ENCODE measurements around the gene DUSP8.
"Not testable (repeated sequence)": the region's sequence is repeated elsewhere in the genome, so short reads cannot be mapped to it uniquely, and the experiment has no call there.

Gene DUSP8

GRCh38 chr11:1589191-1589963 is 17.3 kb upstream of the DUSP8 start:
- DNase-seq, result not testable (repeated sequence)

GRCh38 chr11:1586699-1587098 is 14.6 kb upstream of the DUSP8 start:
- DNase-seq, result no peak

GRCh38 chr11:1584661-1585370 is 12.7 kb upstream of the DUSP8 start, which contains the start of gene KRTAP5-1:
Gene KRTAP5-1 (minus strand): TSS chr11:1585283. CDS start chr11:1585249, 34 bp downstream.
- not testable (repeated sequence) for DNase-seq

GRCh38 chr11:1582909-1583308 is 10.8 kb upstream of the DUSP8 start:
- not testable (repeated sequence) for DNase-seq

- no peak for DNase-seq
Observed at GRCh38 chr11:1581976-1582375, 9.9 kb upstream of the DUSP8 start.

- DNase-seq, result no peak
Observed at GRCh38 chr11:1576825-1577224, 4.8 kb upstream of the DUSP8 start.

DNA sequence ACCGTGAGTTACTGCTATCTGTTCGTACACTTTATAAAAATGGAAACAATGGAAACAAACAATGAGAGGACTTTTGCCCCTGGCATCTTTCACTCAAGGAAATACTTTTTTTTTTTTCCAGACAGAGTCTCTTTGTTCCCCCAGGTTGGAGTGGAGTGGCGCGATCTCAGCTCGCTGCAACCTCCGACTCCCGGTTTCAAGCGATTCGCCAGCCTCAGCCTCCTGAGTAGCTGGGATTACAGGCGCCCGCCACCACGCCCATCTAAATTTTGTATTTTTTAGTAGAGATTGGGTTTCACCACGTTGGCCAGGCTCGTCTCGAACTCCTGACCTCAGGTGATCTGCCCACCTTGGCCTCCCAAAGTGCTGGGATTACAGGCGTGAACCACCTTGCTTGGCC is 3.7 kb upstream of the DUSP8 start:
- DNase-seq, result not testable (repeated sequence)

GRCh38 chr11:1574933-1575242 is 2.8 kb upstream of the DUSP8 start:
- no peak for DNase-seq

- DNase-seq, result peak; percentile 80
Observed at GRCh38 chr11:1574238-1574932, 2.3 kb upstream of the DUSP8 start.

GRCh38 chr11:1573903-1574237 is 1.8 kb upstream of the DUSP8 start:
- DNase-seq, result peak; percentile 80

- peak; percentile 20 for DNase-seq
Observed at GRCh38 chr11:1573077-1573902, 1.2 kb upstream of the DUSP8 start.

DNA sequence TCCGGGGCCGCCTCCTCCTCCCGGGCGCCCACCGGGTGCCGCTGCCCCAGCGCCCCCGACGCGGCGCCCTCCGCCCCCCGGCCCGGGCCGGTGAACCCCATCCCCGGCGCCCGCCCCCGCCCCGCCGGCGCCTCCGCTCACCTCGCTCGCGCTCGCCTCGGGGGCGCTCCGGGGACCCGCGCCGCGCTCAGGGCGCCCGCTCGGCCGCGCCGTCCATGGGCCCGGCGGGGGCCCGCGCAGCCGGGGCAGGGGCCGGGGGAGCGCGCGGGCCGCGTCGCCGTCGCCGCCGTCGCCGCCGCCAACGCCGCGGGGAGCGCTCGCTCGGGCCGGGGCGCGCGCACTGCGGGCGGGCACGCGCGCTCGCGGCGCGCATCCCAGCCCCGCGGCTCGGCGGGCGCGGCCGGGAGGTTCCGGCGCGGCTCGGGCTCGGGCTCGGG is 293 bp downstream of the DUSP8 start:
- no peak for DNase-seq

DNA sequence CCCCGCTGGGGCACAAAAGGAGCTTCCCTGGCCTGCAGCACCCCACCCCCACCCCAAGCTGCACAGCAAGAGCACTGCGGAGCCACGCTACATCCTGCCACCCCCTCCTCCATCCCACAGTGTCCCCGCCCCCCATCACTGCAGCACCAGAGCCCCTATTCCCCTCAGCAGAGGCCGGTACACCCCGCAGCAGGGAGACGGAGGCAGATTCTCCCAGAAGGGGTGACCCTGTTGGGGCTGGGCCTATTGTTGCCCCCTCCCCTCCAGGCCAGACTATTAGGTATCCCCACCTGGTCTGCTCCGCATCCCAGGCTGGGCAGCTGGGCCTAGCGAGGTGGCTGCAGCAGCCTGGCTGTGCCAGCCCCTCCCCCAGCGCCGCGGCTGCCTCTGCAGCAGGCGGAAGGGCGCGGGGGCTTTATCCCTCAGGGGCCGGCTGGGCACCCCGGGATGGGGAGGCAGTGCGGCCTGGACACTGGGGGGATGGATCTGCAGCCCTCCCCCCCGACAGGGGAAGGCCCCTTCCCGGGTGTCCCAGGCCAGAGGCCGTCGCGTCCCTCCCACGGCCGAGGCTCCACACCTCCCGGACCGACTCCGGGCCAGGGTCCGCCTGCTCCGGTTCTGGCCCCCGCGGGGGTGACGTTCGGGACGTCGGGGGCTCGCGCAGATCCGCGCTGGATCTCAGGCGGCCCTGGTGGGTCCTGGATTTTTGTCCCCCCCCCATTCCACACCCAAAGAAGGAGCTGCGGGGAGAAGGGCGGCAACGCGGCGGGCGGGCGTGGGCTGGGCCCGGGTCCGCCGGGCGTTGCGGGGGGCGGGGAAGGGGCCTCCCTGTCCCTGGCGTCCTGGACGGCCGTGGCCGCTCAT is 943 bp downstream of the DUSP8 start:
- peak; percentile 3 for DNase-seq

GRCh38 chr11:1570531-1570895 is 1.6 kb downstream of the DUSP8 start:
- DNase-seq, result no peak

DNA sequence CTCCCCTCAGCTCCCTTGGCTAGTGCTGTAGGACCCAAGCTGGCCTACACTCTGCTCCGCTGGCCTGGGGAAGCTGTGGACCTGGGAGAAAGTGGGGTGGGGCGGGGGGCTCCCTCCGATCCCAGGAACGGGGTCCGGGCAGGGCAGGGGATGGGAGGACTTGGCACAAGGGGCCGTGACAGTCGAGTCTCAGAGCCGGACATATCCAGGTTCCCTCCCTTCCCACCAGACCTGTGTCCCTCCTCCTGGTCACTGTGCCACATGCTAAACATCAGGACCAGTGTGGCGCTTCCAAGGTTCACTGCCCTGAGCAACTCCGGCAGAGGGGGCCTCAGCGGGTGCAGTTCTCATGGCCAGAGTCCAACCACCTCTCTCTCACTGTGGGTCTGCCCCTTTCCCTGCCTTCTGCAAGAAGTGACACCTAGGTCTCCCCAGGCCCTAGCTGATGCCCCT is 2.0 kb downstream of the DUSP8 start:
- no peak for DNase-seq

- no peak for DNase-seq
Observed at GRCh38 chr11:1569251-1569780, 2.8 kb downstream of the DUSP8 start.

GRCh38 chr11:1568441-1568911 is 3.6 kb downstream of the DUSP8 start:
- no peak for DNase-seq

DNA sequence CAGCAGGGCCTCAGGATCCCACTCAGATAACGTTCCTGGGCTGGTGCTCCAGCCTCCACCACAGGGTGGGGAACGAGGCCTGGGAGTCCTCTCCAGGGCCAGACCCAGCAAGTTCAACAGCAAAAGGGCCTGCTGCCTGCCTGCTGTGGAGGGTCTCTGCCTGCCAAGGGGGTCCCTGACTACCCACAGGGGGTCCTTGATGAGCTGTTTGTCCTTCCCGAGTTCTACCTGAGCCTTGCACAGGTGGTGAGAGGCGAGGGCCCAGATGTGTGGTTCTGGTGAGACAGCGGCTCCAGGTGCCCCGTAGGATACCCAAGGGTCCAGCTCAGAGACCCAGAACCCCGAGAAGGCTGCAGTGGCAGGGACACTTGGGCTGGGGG is 4.4 kb downstream of the DUSP8 start:
- no peak for DNase-seq

DNA sequence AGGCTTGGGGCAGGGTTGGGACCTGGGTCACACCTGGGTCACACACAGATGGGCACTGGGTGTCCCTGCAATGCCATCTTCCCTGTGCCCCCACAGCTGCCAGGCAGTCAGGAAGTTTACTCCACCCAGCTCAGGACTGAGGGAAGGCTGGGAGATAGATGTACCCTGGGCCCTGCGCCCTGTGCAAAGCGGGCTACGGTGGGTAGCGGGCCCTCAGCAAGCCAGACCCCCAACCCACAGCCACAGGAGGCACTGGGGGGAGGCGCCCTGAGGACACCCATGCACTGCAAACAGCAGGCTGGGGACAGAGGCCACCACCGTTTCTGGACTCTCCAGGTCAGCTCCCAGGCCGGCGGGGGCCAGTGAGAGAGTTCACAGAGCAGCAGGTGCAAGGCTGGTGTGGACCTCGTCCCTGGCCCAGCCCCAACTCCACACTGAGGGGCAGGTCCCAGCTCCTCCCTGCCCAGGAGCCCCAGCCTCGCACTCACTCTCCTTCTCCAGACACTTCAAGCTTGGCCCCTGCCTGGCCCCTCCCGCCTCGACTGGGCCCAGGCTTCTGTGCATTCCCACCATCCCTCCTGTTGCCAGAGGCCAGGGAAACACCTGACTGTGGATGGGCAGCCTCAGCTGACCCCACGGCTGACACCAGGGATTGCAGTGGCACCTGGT is 4.9 kb downstream of the DUSP8 start:
- no peak for DNase-seq

DNA sequence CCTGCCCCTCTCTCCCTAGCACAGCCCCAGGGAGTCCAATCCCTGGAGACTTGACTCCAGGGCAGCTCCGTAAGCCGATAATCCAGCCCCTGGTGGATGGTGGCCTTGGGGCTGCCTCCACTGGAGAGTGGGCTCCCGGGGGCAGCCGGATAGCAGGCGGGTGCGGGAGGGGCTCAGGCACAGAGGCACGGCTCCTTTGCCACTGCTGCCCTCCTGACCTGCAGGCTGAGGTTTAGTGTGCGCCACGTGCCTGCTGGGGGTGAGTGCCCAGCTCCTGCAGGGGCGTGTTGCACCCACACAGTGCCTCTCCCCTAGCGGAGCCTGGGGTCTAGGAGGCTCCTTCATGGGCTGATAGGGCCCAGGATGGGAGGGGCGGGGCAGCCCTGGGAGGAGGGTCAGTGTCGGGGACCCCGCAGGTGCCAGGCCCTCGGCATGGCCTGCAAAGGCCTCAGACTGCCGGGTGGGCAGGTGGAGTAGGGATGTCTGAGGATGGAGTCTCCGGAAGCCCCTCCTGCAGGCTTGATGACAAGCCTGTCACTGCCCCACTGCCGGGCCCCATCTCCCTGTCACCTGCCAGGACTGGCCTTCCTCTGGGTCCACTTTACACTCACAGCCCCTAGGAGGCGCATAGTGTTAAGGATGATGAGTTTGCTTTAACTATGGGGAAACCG is 5.6 kb downstream of the DUSP8 start:
- no peak for DNase-seq

GRCh38 chr11:1565904-1566247 is 6.2 kb downstream of the DUSP8 start:
- DNase-seq, result no peak
